GM08714 (cell line): ENCODE results near the gene BRPF3.

Experiments
- H3K4me3 ChIP-seq: fragments of 200-500 bp; sonication (Bioruptor generic); 2 replicates; pipeline ENCODE4 v1.5.1; 2014; ENCODE audit warnings: mild to moderate bottlenecking, low read length, inconsistent platforms
- ZNF274 ChIP-seq: IDR thresholded peaks from 2 replicates; pipeline ENCODE4 v1.6.1; 2012; ENCODE audit warnings: mild to moderate bottlenecking, low read depth, low read length

Gene BRPF3

GRCh38 chr6:36186199-36186598 lies 10.3 kb upstream of the BRPF3 start:
- no peak for TF ChIP-seq ZNF274

GRCh38 chr6:36187446-36187845 lies 9.1 kb upstream of the BRPF3 start:
- H3K4me3 ChIP-seq, result no peak overlapping the region
- no peak for TF ChIP-seq ZNF274

More at GRCh38 chr6:36186199-36186598, 10.3 kb upstream of the BRPF3 start:
- H3K4me3 ChIP-seq, result no peak overlapping the region

GRCh38 chr6:36195471-36196112 lies 952 bp upstream of the BRPF3 start:
- no peak for TF ChIP-seq ZNF274
- peak overlapping the region; percentile 50 for H3K4me3 ChIP-seq

GRCh38 chr6:36196880-36197548 lies 470 bp downstream of the BRPF3 start:
- H3K4me3 ChIP-seq, result peak overlapping the region; percentile 83
- TF ChIP-seq ZNF274, result no peak

- peak overlapping the region; percentile 83 for H3K4me3 ChIP-seq
- no peak for TF ChIP-seq ZNF274
These were observed 1.2 kb downstream of the BRPF3 start for GRCh38 chr6:36197739-36198221.

- no peak for TF ChIP-seq ZNF274
- no peak overlapping the region for H3K4me3 ChIP-seq
These were observed 2.4 kb downstream of the BRPF3 start for GRCh38 chr6:36198986-36199385.

- H3K4me3 ChIP-seq, result no peak overlapping the region
- TF ChIP-seq ZNF274, result no peak
These were observed 3.8 kb downstream of the BRPF3 start for GRCh38 chr6:36200154-36200891.

GRCh38 chr6:36200998-36201596 lies 4.6 kb downstream of the BRPF3 start:
- no peak overlapping the region for H3K4me3 ChIP-seq
- TF ChIP-seq ZNF274, result no peak

GRCh38 chr6:36201612-36202011 lies 5.1 kb downstream of the BRPF3 start:
- H3K4me3 ChIP-seq, result no peak overlapping the region
- no peak for TF ChIP-seq ZNF274

GRCh38 chr6:36202101-36202500 lies 5.6 kb downstream of the BRPF3 start:
- TF ChIP-seq ZNF274, result no peak
- H3K4me3 ChIP-seq, result no peak overlapping the region

- TF ChIP-seq ZNF274, result no peak
- H3K4me3 ChIP-seq, result no peak overlapping the region
These were observed 7.7 kb downstream of the BRPF3 start for GRCh38 chr6:36204068-36204753.

- H3K4me3 ChIP-seq, result no peak overlapping the region
- no peak for TF ChIP-seq ZNF274
These were observed 10.6 kb downstream of the BRPF3 start for GRCh38 chr6:36207155-36207554.

- TF ChIP-seq ZNF274, result no peak
These were observed 13.1 kb downstream of the BRPF3 start for GRCh38 chr6:36209606-36210005.

GRCh38 chr6:36210182-36210581 lies 13.6 kb downstream of the BRPF3 start:
- no peak for TF ChIP-seq ZNF274
- H3K4me3 ChIP-seq, result no peak overlapping the region

More at GRCh38 chr6:36209606-36210005, 13.1 kb downstream of the BRPF3 start:
- no peak overlapping the region for H3K4me3 ChIP-seq
